ENCODE measurements around the gene MRPS11.
A peak's percentile ranks its signal among the peaks of the same experiment; 100 is the strongest.

Gene MRPS11

DNA sequence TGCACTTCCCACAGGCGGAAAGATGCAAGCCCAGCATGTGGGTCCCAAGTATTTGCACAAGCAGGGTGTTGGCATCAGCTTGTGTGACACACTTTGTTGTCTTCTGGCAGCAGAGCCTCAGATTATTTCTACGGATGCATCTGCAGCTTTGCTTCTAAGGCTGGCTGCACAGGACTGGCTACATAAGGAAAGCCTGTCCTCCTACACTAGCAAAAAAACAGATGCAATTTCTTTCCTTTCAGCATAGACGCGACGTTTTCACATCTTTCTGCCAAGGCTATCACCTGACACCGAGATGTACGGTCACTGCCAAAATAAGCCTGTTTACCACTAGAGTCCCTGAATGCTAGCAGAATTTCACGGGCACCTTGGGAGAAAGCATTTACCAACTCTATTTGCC, 13.5 kb downstream of the MRPS11 start:
- no peak for TF ChIP-seq CTCF (conservative IDR thresholded peaks at IDR 0.05; ENCODE audit: low read depth, low read length)
- no peak for DNase-seq (ENCODE audit: low read depth)
- H3K4me3 ChIP-seq (ENCODE audit: low read depth, low read length) = no peak overlapping the region

GRCh38 chr15:88482263-88482662, 14.8 kb downstream of the MRPS11 start:
- no peak for DNase-seq (ENCODE audit: low read depth)
- no peak for TF ChIP-seq CTCF (conservative IDR thresholded peaks at IDR 0.05; ENCODE audit: low read depth, low read length)
- no peak overlapping the region for H3K4me3 ChIP-seq (ENCODE audit: low read depth, low read length)

DNA sequence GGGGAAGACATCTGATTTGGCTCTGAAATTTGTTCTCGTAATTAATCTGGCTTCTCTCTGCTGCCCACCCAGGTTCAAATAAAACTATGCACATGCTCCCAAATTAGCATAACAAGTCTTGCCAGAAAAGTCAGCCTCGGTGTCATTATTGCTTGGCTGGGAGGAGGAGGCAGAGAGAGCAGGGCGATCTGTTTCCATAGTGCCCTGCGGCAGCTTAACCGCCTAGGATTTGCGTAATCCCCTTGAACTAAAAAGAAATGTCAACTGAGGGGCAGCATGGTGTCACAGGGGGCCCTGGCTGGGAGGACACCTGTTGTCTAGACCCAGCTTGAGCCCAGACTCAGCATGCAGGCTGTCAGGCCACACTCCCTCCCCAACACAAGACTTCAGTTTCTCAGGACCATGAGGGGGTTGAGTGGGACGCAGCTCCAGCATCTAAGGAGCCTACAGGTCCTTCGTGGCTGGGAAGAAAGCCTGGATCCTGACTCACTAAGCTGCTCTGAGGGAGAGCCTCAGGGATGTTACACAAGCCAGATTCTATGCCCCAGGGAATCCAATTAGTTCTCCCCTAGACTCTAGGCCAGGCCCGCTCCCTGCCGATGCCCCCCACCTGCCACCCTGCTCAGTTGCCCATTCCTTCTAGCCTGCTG, 17.3 kb downstream of the MRPS11 start:
- no peak for TF ChIP-seq CTCF (conservative IDR thresholded peaks at IDR 0.05; ENCODE audit: low read depth, low read length)

GRCh38 chr15:88487178-88487795, 19.8 kb downstream of the MRPS11 start:
- no peak for TF ChIP-seq CTCF (conservative IDR thresholded peaks at IDR 0.05; ENCODE audit: low read depth, low read length)
- H3K4me3 ChIP-seq (ENCODE audit: low read depth, low read length) = no peak overlapping the region
- no peak for DNase-seq (ENCODE audit: low read depth)

More for the DNA sequence above, 17.3 kb downstream of the MRPS11 start:
- peak; percentile 24 for DNase-seq (ENCODE audit: low read depth)
- H3K4me3 ChIP-seq (ENCODE audit: low read depth, low read length) = no peak overlapping the region

- H3K4me3 ChIP-seq (ENCODE audit: low read depth, low read length) = no peak overlapping the region
- no peak for DNase-seq (ENCODE audit: low read depth)
- no peak for TF ChIP-seq CTCF (conservative IDR thresholded peaks at IDR 0.05; ENCODE audit: low read depth, low read length)
Measured at GRCh38 chr15:88487796-88488523, 20.5 kb downstream of the MRPS11 start.

- H3K4me3 ChIP-seq (ENCODE audit: low read depth, low read length) = no peak overlapping the region
- no peak for DNase-seq (ENCODE audit: low read depth)
- TF ChIP-seq CTCF (conservative IDR thresholded peaks at IDR 0.05; ENCODE audit: low read depth, low read length) = peak; percentile 11
Measured at GRCh38 chr15:88489321-88489720, 21.8 kb downstream of the MRPS11 start.
